Measurements from ENCODE around the gene TGFBR3. TPM values are rescaled to one million over a fixed set of nuclear protein-coding genes. Genes with fewer than 3 reads are reported as not detected.

TGFBR3 gene
- total RNA-seq, 2 donors from 2014 or later = 60.8 to 62.4 TPM

- ATAC-seq (ENCODE audit: insufficient number of reproducible peaks, low FRiP score, low read depth) (no peak), DNase-seq (ENCODE audit: low spot score) (no peak)
- Histone ChIP-seq H3K4me3 (no peak overlapping the region), H3K36me3 (no peaks in the 10 kb centered on the region), H3K9me3 (no peaks in the 10 kb centered on the region), H3K27me3 (replicated peaks; ENCODE audit: insufficient read depth) (no peaks in the 10 kb centered on the region), H3K27ac (no peak overlapping the region), H3K4me1 (ENCODE audit: control insufficient read depth in 1 of 2, low read depth in 2 of 2) (peaks cover 22 to 34% of the 10 kb centered on the region in 2 donors)
- no peak for TF ChIP-seq CTCF (IDR thresholded peaks at IDR 0.05)
Measured at GRCh38 chr1:91697861-91698260, 188.1 kb downstream of the TGFBR3 start.

DNA sequence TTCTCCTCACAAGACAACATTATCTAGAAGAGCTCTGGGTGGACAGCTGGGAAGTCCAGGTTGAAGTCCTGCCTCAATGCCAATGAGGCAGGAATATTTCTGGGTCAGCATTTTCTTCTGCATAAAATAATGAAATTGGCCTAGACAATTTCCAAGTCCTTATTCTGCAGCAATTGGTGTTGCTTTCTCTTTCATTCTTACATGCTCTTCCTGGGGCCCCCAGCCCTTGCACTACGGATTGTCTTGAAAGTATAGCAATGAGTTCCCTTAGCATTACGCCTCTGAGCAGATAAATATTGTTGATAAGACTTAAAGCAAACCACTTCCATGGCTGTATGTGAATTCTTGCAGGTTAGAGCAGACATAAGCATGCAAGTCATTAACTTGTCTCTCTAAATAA, 188.5 kb downstream of the TGFBR3 start:
- Histone ChIP-seq H3K9me3 (no peaks in the 10 kb centered on the region), H3K4me1 (ENCODE audit: control insufficient read depth in 1 of 2, low read depth in 2 of 2) (peaks cover 22 to 38% of the 10 kb centered on the region in 2 donors), H3K27ac (no peak overlapping the region), H3K4me3 (no peak overlapping the region), H3K27me3 (replicated peaks; ENCODE audit: insufficient read depth) (no peaks in the 10 kb centered on the region), H3K36me3 (no peaks in the 10 kb centered on the region)
- TF ChIP-seq CTCF (IDR thresholded peaks at IDR 0.05) = no peak
- ATAC-seq (ENCODE audit: insufficient number of reproducible peaks, low FRiP score, low read depth) = no peak
- no peak for DNase-seq (ENCODE audit: low spot score)

- Histone ChIP-seq H3K4me3 (no peak overlapping the region), H3K4me1 (ENCODE audit: control insufficient read depth in 1 of 2, low read depth in 2 of 2) (peaks cover 22 to 38% of the 10 kb centered on the region in 2 donors)
Measured at GRCh38 chr1:91696321-91696720, 189.6 kb downstream of the TGFBR3 start.

DNA sequence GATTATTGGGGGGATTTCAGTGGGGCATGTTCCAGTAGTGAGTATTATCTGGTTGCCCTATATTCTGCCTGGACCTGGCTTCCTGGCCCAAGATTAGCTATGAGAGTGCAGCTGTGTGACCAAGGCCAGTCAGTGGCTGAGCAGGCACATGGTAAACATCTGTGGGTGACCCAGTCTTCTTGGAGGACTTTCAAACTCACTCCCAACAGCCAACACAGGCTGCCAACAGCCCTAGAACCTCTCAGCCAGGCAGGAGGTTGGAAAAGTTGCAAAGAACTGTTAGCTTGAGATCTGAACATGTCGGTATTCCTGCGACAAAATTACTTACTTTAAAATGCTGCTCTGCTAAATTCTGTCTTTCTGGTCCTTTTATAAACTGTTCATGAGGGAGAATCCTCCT, 192.4 kb downstream of the TGFBR3 start:
- Histone ChIP-seq H3K4me3 (no peak overlapping the region), H3K9me3 (no peaks in the 10 kb centered on the region), H3K27me3 (replicated peaks; ENCODE audit: insufficient read depth) (no peaks in the 10 kb centered on the region), H3K36me3 (no peaks in the 10 kb centered on the region), H3K4me1 (ENCODE audit: control insufficient read depth in 1 of 2, low read depth in 2 of 2) (peaks cover 27 to 54% of the 10 kb centered on the region in 2 donors), H3K27ac (peak overlapping the region; percentile 49 to 54)
- DNase-seq (ENCODE audit: low spot score) (peak; percentile 46), ATAC-seq (ENCODE audit: insufficient number of reproducible peaks, low FRiP score, low read depth) (peak; percentile 72)
- TF ChIP-seq CTCF (IDR thresholded peaks at IDR 0.05) = no peak

More at GRCh38 chr1:91696321-91696720, 189.6 kb downstream of the TGFBR3 start:
- DNase-seq (ENCODE audit: low spot score) = no peak
- Histone ChIP-seq H3K27ac (no peak overlapping the region), H3K9me3 (no peaks in the 10 kb centered on the region), H3K27me3 (replicated peaks; ENCODE audit: insufficient read depth) (no peaks in the 10 kb centered on the region), H3K36me3 (no peaks in the 10 kb centered on the region)
- ATAC-seq (ENCODE audit: insufficient number of reproducible peaks, low FRiP score, low read depth) = no peak
- TF ChIP-seq CTCF (IDR thresholded peaks at IDR 0.05) = no peak

DNA sequence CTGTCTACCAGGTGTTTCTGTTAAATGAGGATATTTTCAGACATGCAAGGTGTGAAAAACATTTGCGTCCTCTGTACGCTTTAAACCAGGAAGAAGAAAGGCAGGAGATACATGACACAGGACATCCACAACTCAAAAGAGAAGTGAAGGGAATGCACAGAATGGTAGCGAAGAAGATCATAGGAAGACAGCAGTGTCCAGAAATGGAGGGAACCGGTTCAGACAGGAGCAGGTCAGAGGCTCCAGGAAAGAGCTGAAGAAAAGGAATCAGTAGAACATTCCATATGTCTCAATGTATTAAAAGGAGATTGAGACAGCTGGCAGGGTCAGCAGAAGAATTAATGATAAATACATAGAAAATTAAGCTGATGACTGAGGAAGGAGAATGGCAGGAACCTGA, 194.4 kb downstream of the TGFBR3 start:
- H3K36me3 ChIP-seq = no peaks in the 10 kb centered on the region
- no peak overlapping the region for H3K4me3 ChIP-seq
- no peaks in the 10 kb centered on the region for H3K9me3 ChIP-seq
- ATAC-seq (ENCODE audit: insufficient number of reproducible peaks, low FRiP score, low read depth) (no peak), DNase-seq (ENCODE audit: low spot score) (no peak)
- H3K27me3 ChIP-seq (replicated peaks; ENCODE audit: insufficient read depth) = no peaks in the 10 kb centered on the region
- TF ChIP-seq CTCF (IDR thresholded peaks at IDR 0.05) = no peak
- peaks cover 11 to 37% of the 10 kb centered on the region in 2 donors for H3K4me1 ChIP-seq (ENCODE audit: control insufficient read depth in 1 of 2, low read depth in 2 of 2)
- no peak overlapping the region for H3K27ac ChIP-seq
